ENCODE measurements around the gene COMP.
"Not testable (repeated sequence)": the region's sequence is repeated elsewhere in the genome, so short reads cannot be mapped to it uniquely, and the experiment has no call there.

COMP gene

DNA sequence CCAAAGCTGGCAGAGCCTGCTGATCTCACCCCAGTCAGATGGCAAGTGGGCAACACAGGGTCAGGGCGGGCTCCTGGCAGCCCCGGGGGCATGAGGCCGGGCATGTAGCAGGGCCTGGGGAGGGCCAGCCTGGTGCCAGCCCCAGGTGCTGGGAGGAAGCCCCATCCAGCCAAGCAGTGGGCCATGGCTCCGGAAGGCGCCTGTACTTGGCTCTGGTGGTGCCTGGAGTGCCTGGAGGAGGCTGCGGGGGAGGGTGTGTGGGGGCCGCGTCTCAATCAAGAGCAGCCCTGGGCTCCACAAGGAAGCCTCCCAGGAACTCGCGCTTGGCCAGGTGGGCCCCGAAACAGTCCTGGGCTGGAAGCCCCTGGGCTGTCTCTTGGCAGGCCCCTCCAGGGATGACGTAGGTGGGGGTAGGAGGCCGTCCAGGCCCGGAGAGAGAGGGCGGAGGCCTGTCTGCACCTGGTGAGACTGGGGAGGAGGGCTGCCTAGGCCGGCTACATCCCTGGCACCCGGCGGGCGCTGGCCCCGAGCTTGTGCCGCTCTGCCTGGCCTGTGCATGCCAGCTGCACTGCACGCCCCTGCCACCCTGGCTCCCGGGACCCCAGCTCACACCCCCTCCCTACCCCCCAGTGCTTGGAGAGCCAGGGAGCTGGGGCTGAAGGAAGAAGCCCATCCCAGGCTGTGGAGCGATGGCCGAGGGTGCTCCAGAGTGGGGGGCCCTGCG, 45.9 kb downstream of the COMP start:
- FAIRE-seq, result no peak

- no peak for FAIRE-seq
These were observed 47.2 kb downstream of the COMP start for GRCh38 chr19:18743784-18744418.

DNA sequence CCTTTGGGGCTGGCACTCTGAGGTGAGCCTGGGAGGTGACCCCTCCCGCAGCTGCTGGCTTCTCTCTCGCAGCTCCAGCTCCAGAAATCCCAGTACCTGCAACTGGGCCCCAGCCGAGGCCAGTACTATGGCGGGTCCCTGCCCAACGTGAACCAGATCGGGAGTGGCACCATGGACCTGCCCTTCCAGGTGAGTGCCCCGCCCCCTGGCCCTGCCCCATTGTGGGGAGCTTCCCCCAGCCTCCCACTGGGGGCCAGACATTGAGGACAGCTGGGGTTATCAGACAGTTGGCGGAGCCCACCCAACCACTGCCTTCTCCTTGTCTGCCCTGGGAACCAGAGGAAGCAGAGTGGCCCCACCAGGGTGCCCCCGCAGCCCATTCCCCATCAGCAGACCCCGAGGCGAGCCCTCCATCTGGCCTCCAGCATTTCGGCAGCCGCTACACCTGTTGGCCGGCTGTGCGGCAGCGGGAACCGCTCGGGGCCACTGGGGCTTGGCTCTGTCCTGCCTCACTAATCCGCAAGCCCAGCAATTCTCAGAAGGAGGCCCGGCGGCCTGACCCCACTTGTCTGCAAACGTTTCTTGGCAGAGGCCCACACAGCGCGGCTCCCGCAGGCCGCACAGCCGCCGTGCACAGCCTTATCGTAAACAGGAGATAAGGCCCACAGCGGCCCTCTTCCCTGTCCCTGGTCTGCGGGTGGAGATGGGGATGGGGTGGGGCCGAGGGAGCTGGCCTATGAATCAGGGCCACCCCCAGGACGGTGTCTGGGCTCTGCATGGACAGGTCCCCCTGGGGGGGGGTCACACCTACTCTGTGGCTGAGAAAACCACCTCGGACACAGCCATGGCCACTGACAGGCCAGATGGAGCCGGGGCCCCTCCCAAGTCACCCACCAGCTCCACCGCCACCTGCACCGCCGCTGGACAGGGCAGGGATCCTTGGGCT, 48.0 kb downstream of the COMP start:
- no peak for FAIRE-seq

DNA sequence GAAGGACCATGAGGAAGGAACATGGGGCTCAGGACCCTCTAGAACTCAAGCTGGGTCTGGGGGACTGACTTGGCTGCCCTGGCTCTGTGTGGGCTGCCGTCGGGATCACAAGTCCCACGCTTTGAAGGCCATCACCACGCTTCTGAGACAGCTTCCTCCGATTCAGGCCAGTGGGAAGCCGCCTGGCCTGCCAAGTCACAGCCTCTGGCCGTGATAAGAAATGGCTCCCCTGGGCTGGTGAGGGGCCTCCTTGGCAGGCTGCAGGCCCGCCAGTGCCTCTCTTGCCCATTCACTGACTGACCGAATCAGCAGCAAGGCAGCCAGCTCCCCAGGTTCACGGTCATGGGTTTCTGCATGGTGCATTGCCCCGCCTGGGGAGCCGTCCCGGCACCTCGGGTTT, 48.8 kb downstream of the COMP start:
- no peak for FAIRE-seq

- no peak for FAIRE-seq
These were observed 49.7 kb downstream of the COMP start for GRCh38 chr19:18741124-18742121.

- no peak for FAIRE-seq
These were observed 52.0 kb downstream of the COMP start for GRCh38 chr19:18738961-18739690.

GRCh38 chr19:18737954-18738351, 53.2 kb downstream of the COMP start:
- no peak for FAIRE-seq

- FAIRE-seq, result no peak
These were observed 53.7 kb downstream of the COMP start for GRCh38 chr19:18737337-18737953.

- no peak for FAIRE-seq
These were observed 54.4 kb downstream of the COMP start for GRCh38 chr19:18736415-18737336.

DNA sequence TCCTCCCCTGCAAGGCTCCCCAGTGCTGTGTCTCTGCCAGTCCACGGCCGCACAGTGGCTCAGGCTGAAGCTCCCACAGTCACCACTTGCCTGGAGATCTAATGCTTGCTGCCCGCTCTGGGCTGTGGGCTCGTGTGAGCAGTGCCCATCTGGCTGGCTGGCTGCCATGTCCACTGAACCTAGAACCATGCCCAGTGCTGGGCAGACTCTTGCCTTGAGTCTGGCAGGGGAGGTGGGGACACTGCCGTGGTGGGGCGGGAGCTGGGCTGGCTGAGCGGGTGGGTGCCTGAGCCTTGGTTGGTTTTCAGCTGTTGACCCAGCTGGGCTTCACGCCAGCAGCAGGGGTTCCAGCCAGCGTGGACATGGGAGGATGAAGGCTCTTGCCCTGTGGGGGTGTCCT, 55.4 kb downstream of the COMP start:
- FAIRE-seq, result no peak

DNA sequence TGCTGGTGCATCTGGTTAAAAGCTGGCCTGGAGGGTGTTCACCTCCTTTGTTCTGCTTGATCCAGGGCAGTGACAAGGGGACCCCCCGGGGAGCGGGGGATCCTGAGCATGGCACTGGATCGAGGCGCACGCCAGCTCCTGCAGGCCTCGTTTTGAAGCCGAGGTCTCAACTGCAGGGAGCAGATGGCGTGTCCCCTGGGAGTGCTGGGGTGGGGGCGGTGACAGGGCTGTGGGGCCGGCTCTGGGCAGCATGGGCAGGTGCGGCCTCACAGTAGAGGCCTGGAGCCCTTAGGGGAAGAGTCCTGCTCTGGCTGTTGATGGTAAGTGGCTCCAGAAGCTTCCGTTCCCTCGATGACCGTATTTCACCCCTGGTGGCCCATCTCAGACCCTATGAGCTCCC, 55.8 kb downstream of the COMP start:
- no peak for FAIRE-seq

- FAIRE-seq, result not testable (repeated sequence)
These were observed 57.3 kb downstream of the COMP start for GRCh38 chr19:18733762-18734332.

DNA sequence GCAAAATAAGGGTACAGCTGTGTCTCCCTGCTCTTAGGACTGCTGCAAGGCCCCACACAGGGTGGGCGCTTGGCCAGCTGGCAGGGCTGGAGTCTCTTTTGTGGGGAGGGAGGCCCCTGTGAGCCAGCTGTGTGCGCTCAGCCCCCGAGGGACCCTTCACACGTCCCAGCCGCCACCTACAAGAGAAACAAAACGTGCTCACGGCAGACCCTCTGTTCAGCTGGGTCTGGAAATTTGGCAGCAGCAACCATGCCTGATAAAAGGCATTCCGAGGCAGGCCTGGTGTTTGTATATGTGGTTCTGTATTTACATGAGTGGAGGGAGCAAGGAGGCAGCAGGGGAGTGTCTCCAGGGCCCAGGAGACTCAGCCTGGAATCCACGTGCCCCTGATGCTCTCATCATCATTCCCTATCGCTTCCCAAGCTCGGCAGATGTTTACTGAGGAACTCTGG, 57.9 kb downstream of the COMP start:
- no peak for FAIRE-seq
